NT2/D1 (cell line): ENCODE data around the gene MEF2C.

ENCODE experiments used
- YY1 ChIP-seq: IDR thresholded peaks from 2 replicates; pipeline ENCODE4 v1.6.1; 2011; ENCODE audit not compliant: insufficient read length, insufficient read depth
- ZNF274 ChIP-seq: IDR thresholded peaks from 2 replicates; pipeline ENCODE4 v1.6.1; 2011; ENCODE audit warnings: mild to moderate bottlenecking, low read depth, low read length

DNA sequence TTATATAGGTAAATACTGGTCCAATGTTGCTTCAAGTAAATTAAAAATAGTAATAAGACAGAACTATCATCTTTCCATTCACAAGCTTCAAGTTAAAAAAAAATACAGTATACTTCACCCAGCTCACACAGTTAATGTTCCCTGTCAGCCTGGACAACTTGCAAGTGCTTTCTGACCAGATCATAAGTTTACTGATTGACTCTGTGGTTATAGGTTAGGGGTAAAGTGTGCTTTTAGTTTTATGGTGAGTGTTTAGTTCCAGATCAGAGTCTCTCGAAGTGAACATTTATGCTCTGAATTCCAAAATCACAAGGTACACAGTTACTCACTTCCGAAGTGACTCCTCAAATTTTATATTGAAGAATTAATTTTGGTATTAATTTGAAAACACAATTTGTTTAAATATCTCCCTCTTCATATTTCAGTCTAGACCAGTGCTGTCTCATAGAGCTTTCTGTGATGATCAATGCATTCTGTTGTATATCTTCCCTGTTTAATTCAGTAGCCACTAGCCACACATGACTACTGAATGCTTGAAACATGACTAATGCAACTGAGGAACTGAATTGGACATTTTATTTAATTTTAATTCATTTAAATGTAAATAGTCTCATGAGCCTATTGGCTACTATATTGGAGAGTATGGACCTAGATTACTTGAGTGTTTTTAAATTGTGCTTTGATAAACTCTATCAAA, 90.7 kb downstream of the MEF2C start:
- no peak for TF ChIP-seq YY1
- no peak for TF ChIP-seq ZNF274
